GM12892 (cell line): Measurements from ENCODE around the gene C19orf53.

ENCODE experiments used
- DNase-seq: peaks from one replicate; pipeline ENCODE4 v3.0.0; 2011; ENCODE audit not compliant: insufficient read length
- FAIRE-seq: peaks from 2 replicates; lab custom pipeline; 2011; peaks lifted over from hg19 to GRCh38; lab: Jason Lieb, UNC
- POLR2A ChIP-seq: IDR thresholded peaks from 2 replicates; pipeline ENCODE4 v1.6.1; 2011; ENCODE audit warnings: low read depth, low read length, control low read depth
- POLR2AphosphoS5 ChIP-seq: IDR thresholded peaks from 2 replicates; pipeline ENCODE4 v1.6.1; 2011; ENCODE audit warnings: low read depth, low read length, control low read depth
- TAF1 ChIP-seq: IDR thresholded peaks from 2 replicates; pipeline ENCODE4 v1.6.1; 2011; ENCODE audit warnings: low read depth, mild to moderate bottlenecking, control low read depth, low read length, borderline replicate concordance

C19orf53 gene

GRCh38 chr19:13799669-13800068 lies 25.4 kb downstream of the C19orf53 start:
- no peak for TF ChIP-seq POLR2A
- no peak for TF ChIP-seq POLR2AphosphoS5
- no peak for TF ChIP-seq TAF1
- no peak for DNase-seq
- no peak for FAIRE-seq

- FAIRE-seq (no peak), DNase-seq (no peak)
- TF ChIP-seq POLR2A (no peak), TAF1 (no peak), POLR2AphosphoS5 (no peak)
Observed at GRCh38 chr19:13803038-13803437, 28.8 kb downstream of the C19orf53 start.

- DNase-seq (no peak), FAIRE-seq (no peak)
Observed at GRCh38 chr19:13804830-13805683, 30.8 kb downstream of the C19orf53 start.

GRCh38 chr19:13806728-13807127 lies 32.5 kb downstream of the C19orf53 start:
- FAIRE-seq = no peak
- TF ChIP-seq POLR2AphosphoS5 (no peak), POLR2A (no peak), TAF1 (no peak)
- no peak for DNase-seq

More at GRCh38 chr19:13804830-13805683, 30.8 kb downstream of the C19orf53 start:
- no peak for TF ChIP-seq TAF1
- TF ChIP-seq POLR2A = no peak

- FAIRE-seq (no peak), DNase-seq (no peak)
- TF ChIP-seq POLR2A = no peak
- no peak for TF ChIP-seq TAF1
- TF ChIP-seq POLR2AphosphoS5 = no peak
Observed at GRCh38 chr19:13807421-13808021, 33.3 kb downstream of the C19orf53 start.

GRCh38 chr19:13808856-13809255 lies 34.6 kb downstream of the C19orf53 start:
- DNase-seq (no peak), FAIRE-seq (no peak)
- TF ChIP-seq POLR2A (no peak), TAF1 (no peak), POLR2AphosphoS5 (no peak)

GRCh38 chr19:13812544-13812943 lies 38.3 kb downstream of the C19orf53 start:
- TF ChIP-seq TAF1 = no peak
- no peak for TF ChIP-seq POLR2AphosphoS5
- no peak for TF ChIP-seq POLR2A
- no peak for FAIRE-seq
- no peak for DNase-seq

- no peak for DNase-seq
- TF ChIP-seq TAF1 = no peak
- no peak for TF ChIP-seq POLR2AphosphoS5
- TF ChIP-seq POLR2A = no peak
- no peak for FAIRE-seq
Observed at GRCh38 chr19:13813147-13813546, 38.9 kb downstream of the C19orf53 start.

- TF ChIP-seq POLR2A (no peak), POLR2AphosphoS5 (no peak), TAF1 (no peak)
- DNase-seq (no peak), FAIRE-seq (no peak)
Observed at GRCh38 chr19:13814550-13814949, 40.3 kb downstream of the C19orf53 start.

- DNase-seq (no peak), FAIRE-seq (no peak)
- TF ChIP-seq POLR2A = no peak
- no peak for TF ChIP-seq TAF1
- no peak for TF ChIP-seq POLR2AphosphoS5
Observed at GRCh38 chr19:13817018-13817614, 42.9 kb downstream of the C19orf53 start.

GRCh38 chr19:13817615-13818371 lies 43.5 kb downstream of the C19orf53 start:
- FAIRE-seq (no peak), DNase-seq (no peak)
- TF ChIP-seq POLR2AphosphoS5 (no peak), POLR2A (no peak), TAF1 (no peak)
